ENCODE measurements around the gene DOP1A. TPM values are rescaled to one million over a fixed set of nuclear protein-coding genes. Genes with fewer than 3 reads are reported as not detected.
A peak's percentile ranks its signal among the peaks of the same experiment; 100 is the strongest.

The DOP1A gene
- total RNA-seq: 30.7 to 36.9 TPM (median 35.0 TPM) in 3 replicates

GRCh38 chr6:83067448-83068439 lies at the start of gene DOP1A:
TSS of gene DOP1A (plus strand) at chr6:83067671. CDS start at chr6:83096978, 29,307 bp downstream.
- H3K36me3 Mint-ChIP-seq: no peaks in the 10 kb centered on the region
- no peaks in the 10 kb centered on the region for H3K9me3 Mint-ChIP-seq
- peaks cover 28% of the 10 kb centered on the region for H3K4me1 Mint-ChIP-seq
- H3K27me3 Mint-ChIP-seq (ENCODE audit: low read depth): no peaks in the 10 kb centered on the region
- peak within 1 kb of the TSS; percentile 85 for H3K4me3 Mint-ChIP-seq
- peak within 1 kb of the TSS; percentile 90 for H3K27ac Mint-ChIP-seq
- TF ChIP-seq CTCF (IDR thresholded peaks at IDR 0.05; ENCODE audit: unreplicated experiment): peak; percentile 87
- peak; percentile 89 to 96 for DNase-seq (ENCODE audit: low spot score in 2 of 2, unreplicated experiment in 2 of 2)

GRCh38 chr6:83019741-83020140 lies 47.7 kb upstream of the DOP1A start:
- Mint-ChIP-seq H3K27ac (no peak overlapping the region), H3K27me3 (ENCODE audit: low read depth) (no peaks in the 10 kb centered on the region), H3K36me3 (peaks cover 52% of the 10 kb centered on the region), H3K4me1 (no peaks in the 10 kb centered on the region), H3K4me3 (no peak overlapping the region), H3K9me3 (peaks cover 21% of the 10 kb centered on the region)
- DNase-seq (ENCODE audit: low spot score in 2 of 2, unreplicated experiment in 2 of 2): no peak
- no peak for TF ChIP-seq CTCF (IDR thresholded peaks at IDR 0.05; ENCODE audit: unreplicated experiment)

- no peak for DNase-seq (ENCODE audit: low spot score in 2 of 2, unreplicated experiment in 2 of 2)
- Mint-ChIP-seq H3K4me3 (no peak overlapping the region), H3K27ac (no peak overlapping the region), H3K4me1 (no peaks in the 10 kb centered on the region), H3K27me3 (ENCODE audit: low read depth) (no peaks in the 10 kb centered on the region), H3K36me3 (peaks cover 65% of the 10 kb centered on the region), H3K9me3 (peaks cover 48% of the 10 kb centered on the region)
- TF ChIP-seq CTCF (IDR thresholded peaks at IDR 0.05; ENCODE audit: unreplicated experiment): no peak
Measured at GRCh38 chr6:83031689-83032088, 35.8 kb upstream of the DOP1A start.

GRCh38 chr6:83038246-83038645 lies 29.2 kb upstream of the DOP1A start:
- no peak for TF ChIP-seq CTCF (IDR thresholded peaks at IDR 0.05; ENCODE audit: unreplicated experiment)
- no peaks in the 10 kb centered on the region for H3K27me3 Mint-ChIP-seq (ENCODE audit: low read depth)
- H3K9me3 Mint-ChIP-seq: peaks cover 15% of the 10 kb centered on the region
- H3K27ac Mint-ChIP-seq: no peak overlapping the region
- peaks cover 26% of the 10 kb centered on the region for H3K36me3 Mint-ChIP-seq
- no peak for DNase-seq (ENCODE audit: low spot score in 2 of 2, unreplicated experiment in 2 of 2)
- no peak overlapping the region for H3K4me3 Mint-ChIP-seq
- peaks cover 3% of the 10 kb centered on the region for H3K4me1 Mint-ChIP-seq

GRCh38 chr6:83042467-83043053 lies 24.9 kb upstream of the DOP1A start:
- no peaks in the 10 kb centered on the region for H3K27me3 Mint-ChIP-seq (ENCODE audit: low read depth)
- H3K4me3 Mint-ChIP-seq: no peak overlapping the region
- H3K4me1 Mint-ChIP-seq: peaks cover 18% of the 10 kb centered on the region
- TF ChIP-seq CTCF (IDR thresholded peaks at IDR 0.05; ENCODE audit: unreplicated experiment): no peak
- H3K36me3 Mint-ChIP-seq: peaks cover 3% of the 10 kb centered on the region
- DNase-seq (ENCODE audit: low spot score in 2 of 2, unreplicated experiment in 2 of 2): no peak
- peaks cover 9% of the 10 kb centered on the region for H3K9me3 Mint-ChIP-seq
- H3K27ac Mint-ChIP-seq: no peak overlapping the region

Measured in mesothelial cell of epicardium (in vitro differentiated cells).